Eye (tissue), 1 donor: Measurements from ENCODE around the gene TUBB4A.
"Not testable (repeated sequence)": the region's sequence is repeated elsewhere in the genome, so short reads cannot be mapped to it uniquely, and the experiment has no call there.

Experiments used
- DNase-seq: peaks from one replicate; pipeline ENCODE4 v3.0.0-alpha.2; 2015

Gene TUBB4A

DNA sequence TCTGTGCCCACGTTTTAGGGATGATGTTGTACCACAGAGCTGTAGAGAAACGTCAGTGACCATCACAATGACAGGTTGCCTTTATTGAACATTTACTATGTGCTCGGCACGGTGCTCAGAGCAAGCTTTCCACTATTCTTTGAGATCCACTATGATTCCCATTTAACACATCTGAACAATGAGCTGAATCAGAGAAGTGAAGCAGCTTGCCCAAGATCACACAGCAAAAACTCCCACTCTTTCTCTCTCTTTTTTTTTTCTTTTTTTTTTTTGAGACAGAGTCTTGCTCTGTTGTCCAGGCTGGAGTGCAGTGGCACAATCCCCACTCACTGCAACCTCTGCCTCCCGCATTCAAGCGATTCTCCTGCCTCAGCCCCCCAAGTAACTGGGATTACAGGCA lies 20.6 kb upstream of the TUBB4A start:
- DNase-seq = no peak

- no peak for DNase-seq
These were observed 19.9 kb upstream of the TUBB4A start for GRCh38 chr19:6521718-6522646.

DNA sequence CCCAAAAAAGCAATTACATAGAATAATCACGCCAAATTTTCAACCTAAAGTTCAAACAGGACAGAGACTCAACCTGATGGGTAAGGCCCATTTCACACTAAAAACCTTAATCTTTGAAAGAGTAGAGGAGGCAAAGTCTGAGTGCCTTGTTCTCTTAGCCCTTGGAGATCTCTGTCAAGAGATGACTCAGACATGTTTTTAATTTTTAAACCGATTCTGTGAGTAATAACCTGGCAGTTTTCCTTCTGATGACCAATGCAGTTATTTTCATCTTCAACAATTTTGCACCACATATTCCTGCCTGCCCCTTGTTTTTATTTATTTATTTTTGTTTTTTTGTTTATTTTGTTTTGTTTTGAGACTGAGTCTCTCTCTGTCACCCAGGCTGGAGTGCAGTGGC lies 17.2 kb upstream of the TUBB4A start:
- DNase-seq = no peak

GRCh38 chr19:6518145-6518911 lies 16.2 kb upstream of the TUBB4A start:
- no peak for DNase-seq

- peak; percentile 96 for DNase-seq
These were observed 14.7 kb upstream of the TUBB4A start for GRCh38 chr19:6516659-6517291.

DNA sequence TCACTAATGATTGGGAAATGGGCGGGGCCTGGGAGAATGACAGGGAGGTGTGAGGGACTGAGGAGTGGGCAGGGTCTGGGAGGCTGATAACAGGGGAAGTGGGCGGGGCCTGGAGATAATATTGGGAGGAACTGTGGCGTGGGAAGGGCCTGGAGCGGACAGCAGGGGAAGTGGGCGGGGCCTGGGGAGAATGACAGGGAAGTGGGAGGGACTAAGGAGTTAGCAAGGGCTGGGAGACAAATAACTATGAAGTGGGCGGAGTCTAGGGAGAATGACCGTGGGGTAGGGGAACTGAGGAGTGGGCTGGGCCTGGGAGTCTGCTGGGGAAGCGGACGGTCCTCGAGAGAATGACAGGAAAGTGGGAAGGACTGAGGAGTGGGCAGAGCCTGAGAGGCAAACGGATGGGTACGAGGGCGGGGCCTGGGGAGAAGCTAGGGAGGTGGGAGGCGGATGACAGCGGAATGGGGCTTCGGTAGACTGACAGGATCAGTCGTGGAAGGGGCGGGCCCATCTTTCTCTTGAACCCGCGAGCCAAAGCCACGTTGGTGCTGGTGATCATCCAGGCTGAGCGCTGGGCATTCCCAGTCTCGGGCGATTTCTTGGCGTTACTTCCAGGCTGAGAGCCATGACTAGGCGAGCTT lies 14.0 kb upstream of the TUBB4A start:
- DNase-seq = peak; percentile 98

GRCh38 chr19:6514926-6515544 lies 12.9 kb upstream of the TUBB4A start:
- no peak for DNase-seq

- no peak for DNase-seq
These were observed 12.0 kb upstream of the TUBB4A start for GRCh38 chr19:6514089-6514488.

- DNase-seq = no peak
These were observed 8.5 kb upstream of the TUBB4A start for GRCh38 chr19:6510618-6511017.

DNA sequence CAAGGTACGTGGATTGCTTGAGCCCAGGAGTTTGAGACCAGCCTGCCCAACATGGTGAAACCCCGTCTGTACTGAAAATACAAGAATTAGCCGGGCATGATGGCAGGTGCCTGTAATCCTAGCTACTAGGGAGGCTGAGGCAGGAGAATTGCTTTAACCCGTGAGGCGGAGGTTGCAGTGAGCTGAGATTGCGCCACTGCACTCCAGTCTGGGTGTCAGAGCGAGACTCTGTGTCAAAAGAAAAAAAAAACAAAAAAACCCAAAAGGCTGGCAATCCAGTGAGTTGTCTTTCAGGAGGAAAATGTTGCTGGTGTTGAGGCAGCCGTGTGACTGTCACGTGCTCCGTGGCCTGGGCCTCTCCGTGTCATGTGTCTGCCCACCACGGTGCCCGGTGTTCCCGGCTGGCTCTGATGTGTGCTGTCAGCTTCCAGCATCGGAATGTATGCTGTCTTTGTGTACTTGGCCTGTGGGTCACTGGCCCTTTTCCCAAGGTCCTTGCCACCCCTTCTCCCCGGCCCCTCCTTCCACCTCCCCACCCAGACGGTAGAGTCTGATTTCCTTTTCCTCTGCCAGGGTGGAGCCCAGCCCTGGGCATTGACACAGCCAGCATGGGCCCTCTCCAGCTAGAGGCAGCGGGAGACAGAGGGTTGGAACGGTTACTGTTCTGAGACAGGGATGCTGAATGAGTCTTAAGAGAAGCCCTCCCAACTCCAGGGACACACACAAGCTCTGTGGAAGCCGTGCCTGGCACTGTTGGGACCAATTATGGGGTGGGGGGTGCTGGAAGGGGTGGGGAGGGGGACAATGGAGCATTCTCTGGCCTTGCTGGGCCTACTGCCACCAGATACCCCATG lies 7.2 kb upstream of the TUBB4A start:
- peak; percentile 69 for DNase-seq

- DNase-seq = not testable (repeated sequence)
These were observed 6.1 kb upstream of the TUBB4A start for GRCh38 chr19:6508028-6508771.

GRCh38 chr19:6503407-6504201 lies 1.5 kb upstream of the TUBB4A start:
- DNase-seq = no peak

DNA sequence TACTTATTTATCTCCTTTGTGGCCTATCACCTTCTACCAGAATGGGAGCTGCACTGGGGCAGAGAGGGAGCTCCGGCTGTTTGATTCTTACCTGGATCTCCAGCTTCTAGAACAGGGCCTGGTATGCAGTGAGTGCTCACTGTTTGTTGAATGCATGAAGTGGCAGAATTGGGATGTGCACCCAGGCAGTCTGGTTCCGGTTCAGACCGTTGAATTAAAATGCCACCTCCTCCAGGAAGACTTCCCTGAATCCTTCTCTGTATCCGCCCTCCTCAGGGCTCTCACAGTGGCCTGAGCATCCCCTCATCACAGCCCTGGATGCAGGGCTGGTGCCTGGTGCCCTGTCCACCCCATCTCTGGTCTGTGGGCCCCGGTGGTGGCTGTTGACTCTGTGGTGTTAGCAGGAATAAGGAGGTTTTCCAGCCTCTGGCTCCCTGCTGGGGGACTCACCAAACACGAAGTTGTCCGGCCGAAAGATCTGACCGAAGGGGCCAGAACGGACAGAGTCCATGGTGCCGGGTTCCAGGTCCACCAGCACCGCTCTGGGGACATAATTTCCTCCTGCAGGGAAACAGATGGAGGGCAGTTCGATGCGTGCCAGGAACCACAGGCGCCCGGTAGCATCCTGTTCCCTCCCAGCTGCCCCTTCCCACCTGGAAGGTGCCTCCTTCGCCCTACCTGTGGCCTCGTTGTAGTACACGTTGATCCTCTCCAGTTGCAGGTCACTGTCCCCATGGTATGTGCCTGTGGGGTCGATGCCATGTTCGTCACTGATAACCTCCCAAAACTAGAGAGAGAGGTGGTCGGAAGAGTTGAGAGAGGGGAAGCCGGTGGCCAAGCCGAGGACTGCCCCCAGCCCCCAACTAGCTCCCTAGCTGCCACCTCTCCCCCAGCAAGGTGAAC lies 1.0 kb downstream of the TUBB4A start:
- no peak for DNase-seq

- no peak for DNase-seq
These were observed 2.9 kb downstream of the TUBB4A start for GRCh38 chr19:6499052-6499790.

DNA sequence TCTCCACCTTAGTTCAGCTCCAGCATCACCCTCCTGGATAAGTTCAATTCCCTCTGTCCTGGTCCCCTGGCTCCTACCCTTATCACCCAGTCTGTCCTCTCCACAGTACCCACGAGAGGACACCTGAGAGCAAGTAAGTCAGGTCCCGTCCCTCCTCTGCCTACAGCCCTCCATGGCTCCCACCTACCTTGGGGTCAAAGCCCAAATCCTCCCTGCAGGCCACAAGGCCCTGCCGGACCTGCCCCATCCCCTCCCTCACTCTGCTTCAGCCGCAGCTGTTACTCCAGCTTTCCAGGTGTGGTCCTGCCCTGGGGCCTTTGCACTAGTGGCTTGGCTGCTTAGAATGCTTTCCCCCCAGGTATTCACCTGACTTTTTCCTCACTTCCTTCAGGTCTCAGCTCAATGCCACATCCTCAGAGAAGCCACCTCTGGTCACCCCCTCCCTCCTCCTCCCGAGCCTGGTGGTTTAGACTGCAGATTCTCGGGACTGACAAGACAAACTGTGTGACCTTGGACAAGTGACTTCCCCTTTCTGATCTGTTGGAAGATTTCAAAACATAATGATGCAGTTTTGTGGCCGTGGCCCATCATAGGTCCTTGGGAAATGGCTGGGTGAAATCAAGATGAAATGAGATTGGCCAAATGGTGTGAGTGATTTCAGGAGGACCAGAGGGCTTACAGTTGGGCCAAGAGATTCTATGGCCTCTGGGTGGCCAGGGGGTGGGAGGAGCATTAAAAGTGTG lies 3.6 kb downstream of the TUBB4A start:
- no peak for DNase-seq

DNA sequence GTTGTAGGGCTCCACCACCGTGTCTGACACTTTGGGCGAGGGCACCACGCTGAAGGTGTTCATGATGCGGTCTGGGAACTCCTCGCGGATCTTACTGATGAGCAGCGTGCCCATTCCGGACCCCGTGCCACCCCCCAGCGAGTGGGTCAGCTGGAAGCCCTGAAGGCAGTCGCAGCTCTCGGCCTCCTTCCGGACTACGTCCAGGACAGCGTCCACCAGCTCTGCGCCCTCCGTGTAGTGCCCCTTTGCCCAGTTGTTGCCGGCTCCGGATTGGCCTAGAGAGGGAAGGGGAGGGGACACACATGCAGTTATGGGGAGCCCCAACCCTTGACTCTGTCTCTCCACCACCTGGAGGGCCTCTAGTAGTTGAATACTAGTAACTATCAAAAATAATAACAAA lies 6.2 kb downstream of the TUBB4A start:
- no peak for DNase-seq

- DNase-seq = no peak
These were observed 7.6 kb downstream of the TUBB4A start for GRCh38 chr19:6494438-6495036.
